ENCODE results near the gene MRAS.
"Not testable (repeated sequence)": the region's sequence is repeated elsewhere in the genome, so short reads cannot be mapped to it uniquely, and the experiment has no call there.

Gene MRAS

GRCh38 chr3:138394686-138395085 lies 46.3 kb downstream of the MRAS start:
- DNase-seq: no peak

GRCh38 chr3:138395865-138396751 lies 47.7 kb downstream of the MRAS start:
- DNase-seq: no peak

- DNase-seq: no peak
These were observed 48.5 kb downstream of the MRAS start for GRCh38 chr3:138396752-138397410.

GRCh38 chr3:138397983-138398382 lies 49.6 kb downstream of the MRAS start:
- DNase-seq: no peak

- no peak for DNase-seq
These were observed 50.6 kb downstream of the MRAS start for GRCh38 chr3:138398791-138399575.

- DNase-seq: no peak
These were observed 51.4 kb downstream of the MRAS start for GRCh38 chr3:138399766-138400165.

- DNase-seq: no peak
These were observed 52.3 kb downstream of the MRAS start for GRCh38 chr3:138400651-138401070.

- DNase-seq: no peak
These were observed 53.5 kb downstream of the MRAS start for GRCh38 chr3:138401834-138402233.

GRCh38 chr3:138404121-138404520 lies 55.7 kb downstream of the MRAS start:
- no peak for DNase-seq

GRCh38 chr3:138405001-138405400 lies 56.6 kb downstream of the MRAS start:
- DNase-seq: no peak

- no peak for DNase-seq
These were observed 57.1 kb downstream of the MRAS start for GRCh38 chr3:138405486-138405885.

- no peak for DNase-seq
These were observed 58.2 kb downstream of the MRAS start for GRCh38 chr3:138406606-138407005.

GRCh38 chr3:138407236-138407907 lies 59.0 kb downstream of the MRAS start:
- DNase-seq: no peak

- DNase-seq: no peak
These were observed 60.6 kb downstream of the MRAS start for GRCh38 chr3:138408751-138409570.

- peak; percentile 22 to 32 for DNase-seq
These were observed 64.6 kb downstream of the MRAS start for GRCh38 chr3:138412821-138413551.

GRCh38 chr3:138416236-138416635 lies 67.9 kb downstream of the MRAS start:
- not testable (repeated sequence) for DNase-seq

GRCh38 chr3:138417559-138417982 lies 69.2 kb downstream of the MRAS start:
- DNase-seq: peak; percentile 72 to 78

- no peak for DNase-seq
These were observed 70.3 kb downstream of the MRAS start for GRCh38 chr3:138418601-138419206.

- no peak for DNase-seq
These were observed 74.9 kb downstream of the MRAS start for GRCh38 chr3:138423316-138423715.

GRCh38 chr3:138424323-138424722 lies 75.9 kb downstream of the MRAS start:
- DNase-seq: no peak

GRCh38 chr3:138426211-138426610 lies 77.8 kb downstream of the MRAS start:
- DNase-seq: no peak

Measured in AML-193 (cell line).